Bronchial epithelial cell (primary cell): ENCODE measurements around the gene KDM7A. TPM values are rescaled to one million over a fixed set of nuclear protein-coding genes. Genes with fewer than 3 reads are reported as not detected.

ENCODE experiments used
- DNase-seq: peaks from one replicate; pipeline ENCODE4 v3.0.0-alpha.2; 2010; ENCODE audit warnings: low read depth
- FAIRE-seq: peaks from 2 replicates; lab custom pipeline; 2011; peaks lifted over from hg19 to GRCh38; lab: Jason Lieb, UNC
- H3K27me3 ChIP-seq: 2 replicates; pipeline ENCODE4 v1.5.1; 2011; ENCODE audit warnings: low read length; ENCODE audit not compliant: control insufficient read depth, insufficient read depth
- H3K36me3 ChIP-seq: 2 replicates; pipeline ENCODE4 v1.5.1; 2011; ENCODE audit warnings: low read length; ENCODE audit not compliant: control insufficient read depth, insufficient read depth
- H3K4me3 ChIP-seq: 2 replicates; pipeline ENCODE4 v1.5.1; 2011; ENCODE audit warnings: mild to moderate bottlenecking, low read depth, low read length, control low read depth
- total RNA-seq: library from RNA; depleted of rRNA; stranded (reverse); fragments of >200 nt; gene quantifications from 2 replicates; pipeline ENCODE4 v1.2.1, GENCODE V29; 2014
- TF ChIP-seq, protein P1 (sequence below): IDR thresholded peaks from 2 replicates; pipeline ENCODE4 v1.5.1; 2011; ENCODE audit warnings: mild to moderate bottlenecking, moderate library complexity, low read length, control low read depth, inconsistent platforms; ENCODE audit not compliant: insufficient read depth, severe bottlenecking

The KDM7A gene, protein sequence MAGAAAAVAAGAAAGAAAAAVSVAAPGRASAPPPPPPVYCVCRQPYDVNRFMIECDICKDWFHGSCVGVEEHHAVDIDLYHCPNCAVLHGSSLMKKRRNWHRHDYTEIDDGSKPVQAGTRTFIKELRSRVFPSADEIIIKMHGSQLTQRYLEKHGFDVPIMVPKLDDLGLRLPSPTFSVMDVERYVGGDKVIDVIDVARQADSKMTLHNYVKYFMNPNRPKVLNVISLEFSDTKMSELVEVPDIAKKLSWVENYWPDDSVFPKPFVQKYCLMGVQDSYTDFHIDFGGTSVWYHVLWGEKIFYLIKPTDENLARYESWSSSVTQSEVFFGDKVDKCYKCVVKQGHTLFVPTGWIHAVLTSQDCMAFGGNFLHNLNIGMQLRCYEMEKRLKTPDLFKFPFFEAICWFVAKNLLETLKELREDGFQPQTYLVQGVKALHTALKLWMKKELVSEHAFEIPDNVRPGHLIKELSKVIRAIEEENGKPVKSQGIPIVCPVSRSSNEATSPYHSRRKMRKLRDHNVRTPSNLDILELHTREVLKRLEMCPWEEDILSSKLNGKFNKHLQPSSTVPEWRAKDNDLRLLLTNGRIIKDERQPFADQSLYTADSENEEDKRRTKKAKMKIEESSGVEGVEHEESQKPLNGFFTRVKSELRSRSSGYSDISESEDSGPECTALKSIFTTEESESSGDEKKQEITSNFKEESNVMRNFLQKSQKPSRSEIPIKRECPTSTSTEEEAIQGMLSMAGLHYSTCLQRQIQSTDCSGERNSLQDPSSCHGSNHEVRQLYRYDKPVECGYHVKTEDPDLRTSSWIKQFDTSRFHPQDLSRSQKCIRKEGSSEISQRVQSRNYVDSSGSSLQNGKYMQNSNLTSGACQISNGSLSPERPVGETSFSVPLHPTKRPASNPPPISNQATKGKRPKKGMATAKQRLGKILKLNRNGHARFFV
- 14.7 and 22.1 TPM in 2 replicates for total RNA-seq

DNA sequence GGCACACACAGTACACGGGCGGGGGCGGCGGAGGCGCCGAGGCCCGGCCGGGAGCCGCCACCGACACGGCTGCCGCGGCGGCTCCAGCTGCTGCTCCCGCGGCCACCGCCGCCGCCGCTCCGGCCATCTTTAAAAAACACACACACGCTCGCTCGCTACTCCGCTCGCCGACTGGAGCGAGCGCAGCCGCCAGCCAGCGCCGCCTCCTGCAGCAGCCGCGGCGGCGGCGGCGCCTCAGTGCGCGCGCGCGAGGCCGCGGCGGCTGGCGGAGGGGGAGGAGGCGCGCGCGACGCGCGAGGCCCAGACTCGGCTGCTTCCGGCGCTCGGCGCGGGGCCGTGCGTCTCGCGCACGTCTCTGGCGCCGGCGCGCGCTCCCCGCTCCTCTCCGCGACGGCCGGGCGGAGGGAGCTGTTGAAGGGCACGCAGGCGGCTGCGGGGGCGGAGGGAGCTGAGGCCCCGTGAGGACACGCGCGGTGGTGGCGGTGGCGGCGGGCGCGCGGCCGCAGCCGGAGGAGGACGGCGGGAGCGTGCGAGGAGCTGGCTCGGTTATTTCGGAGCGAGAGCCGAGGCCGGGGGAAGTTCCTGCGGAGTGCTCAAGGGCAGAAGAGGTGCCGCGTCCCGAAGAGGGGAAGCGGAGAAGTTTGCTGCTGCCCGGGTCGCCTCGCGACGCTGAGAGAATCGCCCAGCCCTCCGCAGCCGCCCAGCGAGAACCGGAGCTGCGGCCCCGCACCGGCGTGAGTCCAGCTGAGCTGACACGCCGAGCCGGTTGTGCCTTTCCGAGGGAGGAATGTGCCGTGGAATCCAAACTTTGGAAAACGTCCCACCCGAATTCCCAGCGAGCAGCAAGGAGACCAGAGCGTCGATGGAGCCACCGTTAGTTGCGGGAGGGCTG lies at the start of gene KDM7A:
Gene KDM7A, minus strand, starts transcription at position 173 of the 892 bp plus-strand sequence. Its CDS starts 46 bp downstream, at position 127.
- H3K36me3 ChIP-seq, result no peaks in the 10 kb centered on the region
- peak within 1 kb of the TSS; percentile 84 for H3K4me3 ChIP-seq
- DNase-seq, result peak; percentile 67
- no peak for FAIRE-seq
- H3K27me3 ChIP-seq, result no peaks in the 10 kb centered on the region
- TF ChIP-seq, protein P1, sequence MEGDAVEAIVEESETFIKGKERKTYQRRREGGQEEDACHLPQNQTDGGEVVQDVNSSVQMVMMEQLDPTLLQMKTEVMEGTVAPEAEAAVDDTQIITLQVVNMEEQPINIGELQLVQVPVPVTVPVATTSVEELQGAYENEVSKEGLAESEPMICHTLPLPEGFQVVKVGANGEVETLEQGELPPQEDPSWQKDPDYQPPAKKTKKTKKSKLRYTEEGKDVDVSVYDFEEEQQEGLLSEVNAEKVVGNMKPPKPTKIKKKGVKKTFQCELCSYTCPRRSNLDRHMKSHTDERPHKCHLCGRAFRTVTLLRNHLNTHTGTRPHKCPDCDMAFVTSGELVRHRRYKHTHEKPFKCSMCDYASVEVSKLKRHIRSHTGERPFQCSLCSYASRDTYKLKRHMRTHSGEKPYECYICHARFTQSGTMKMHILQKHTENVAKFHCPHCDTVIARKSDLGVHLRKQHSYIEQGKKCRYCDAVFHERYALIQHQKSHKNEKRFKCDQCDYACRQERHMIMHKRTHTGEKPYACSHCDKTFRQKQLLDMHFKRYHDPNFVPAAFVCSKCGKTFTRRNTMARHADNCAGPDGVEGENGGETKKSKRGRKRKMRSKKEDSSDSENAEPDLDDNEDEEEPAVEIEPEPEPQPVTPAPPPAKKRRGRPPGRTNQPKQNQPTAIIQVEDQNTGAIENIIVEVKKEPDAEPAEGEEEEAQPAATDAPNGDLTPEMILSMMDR, result no peak

DNA sequence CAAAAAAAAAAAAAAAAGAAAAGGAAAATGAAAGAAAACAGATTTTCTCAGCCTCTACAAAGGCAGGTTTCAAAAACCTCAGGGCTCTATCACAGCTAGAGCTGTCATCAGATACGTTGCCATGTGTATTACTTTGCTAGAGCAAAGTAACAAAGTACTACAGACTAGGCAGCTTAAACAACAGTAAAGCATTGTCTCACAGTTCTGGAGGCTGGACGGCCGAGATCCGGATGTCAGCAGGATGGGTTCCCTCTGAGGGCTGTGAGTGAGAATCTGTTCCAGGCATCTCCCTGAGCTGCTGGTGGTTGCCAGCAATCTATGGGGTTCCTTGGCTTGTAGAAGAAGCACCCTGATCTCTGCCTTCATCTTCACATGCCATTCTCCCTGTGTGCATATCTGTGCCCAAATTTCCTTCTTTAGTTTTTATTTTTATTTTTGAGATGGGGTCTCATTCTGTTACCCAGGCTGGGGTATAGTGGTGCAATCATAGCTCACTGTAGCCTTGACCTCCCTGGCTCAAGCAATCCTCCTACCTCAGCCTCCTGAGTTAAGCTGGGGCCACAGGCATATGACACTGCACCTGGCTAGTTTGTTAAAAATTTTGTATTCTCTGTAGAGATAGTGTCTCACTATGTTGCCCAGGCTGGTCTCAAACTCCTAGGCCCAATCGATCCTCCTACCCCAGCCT lies 48.9 kb upstream of the KDM7A start:
- H3K27me3 ChIP-seq, result no peaks in the 10 kb centered on the region
- TF ChIP-seq, protein P1, result no peak
- H3K4me3 ChIP-seq, result no peak overlapping the region
- DNase-seq, result no peak
- no peak for FAIRE-seq
- H3K36me3 ChIP-seq, result no peaks in the 10 kb centered on the region

DNA sequence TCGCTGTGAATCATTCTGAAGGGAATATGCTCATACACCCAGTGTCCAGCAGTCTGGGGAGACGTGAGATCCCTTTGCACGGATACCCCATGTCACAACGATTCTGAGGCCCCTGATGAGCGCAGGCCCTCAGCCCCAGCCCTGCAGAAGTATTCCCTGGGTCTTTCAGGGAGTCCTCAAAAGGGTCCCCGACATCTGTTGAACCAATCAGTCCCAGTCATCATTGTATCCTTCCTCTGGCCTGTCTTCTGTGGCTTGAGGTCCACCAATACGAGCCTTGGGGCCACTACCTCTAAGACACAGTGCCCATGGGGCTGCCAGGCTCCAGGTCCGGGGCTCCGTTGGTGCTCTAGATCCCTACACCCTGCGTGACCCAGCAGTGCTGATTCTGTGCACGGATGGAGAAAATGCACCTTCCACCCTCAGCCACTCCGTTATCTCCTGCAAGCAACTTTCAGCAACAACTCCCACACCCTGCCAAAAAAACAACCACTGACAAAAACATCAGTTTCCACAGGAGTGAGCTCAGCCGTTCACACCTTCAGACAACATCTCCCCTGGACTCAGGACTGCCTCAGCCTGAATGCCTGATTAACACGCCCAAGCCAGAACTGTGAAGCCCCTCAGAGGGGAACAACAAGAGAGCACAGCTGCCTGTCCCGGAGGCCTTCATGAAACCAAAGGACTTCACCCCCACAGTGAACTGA lies 46.9 kb upstream of the KDM7A start:
- Histone ChIP-seq H3K4me3 (no peak overlapping the region), H3K36me3 (no peaks in the 10 kb centered on the region), H3K27me3 (no peaks in the 10 kb centered on the region)
- DNase-seq (no peak), FAIRE-seq (no peak)
- TF ChIP-seq, protein P1, result no peak

DNA sequence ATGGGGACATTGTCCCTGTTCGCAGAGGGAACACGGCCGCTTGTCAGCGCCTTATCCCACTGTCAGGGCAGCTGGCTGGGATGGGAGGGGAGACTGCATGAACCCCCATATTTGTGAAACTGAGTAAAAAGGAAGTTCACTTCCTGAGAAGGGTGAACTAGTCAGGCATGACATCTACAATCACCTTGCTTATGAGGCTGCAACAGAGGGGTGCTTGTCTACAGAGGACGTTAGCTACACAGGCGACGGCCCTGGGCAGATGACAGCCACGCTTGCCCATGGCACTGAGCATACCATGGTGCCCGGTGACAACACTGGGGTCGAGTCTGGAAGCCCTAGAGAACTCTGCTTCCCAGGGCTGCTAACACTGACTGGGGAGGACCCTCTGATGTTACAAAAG lies 46.0 kb upstream of the KDM7A start:
- no peaks in the 10 kb centered on the region for H3K27me3 ChIP-seq
- FAIRE-seq (no peak), DNase-seq (no peak)
- TF ChIP-seq, protein P1, result no peak
- no peaks in the 10 kb centered on the region for H3K36me3 ChIP-seq
- no peak overlapping the region for H3K4me3 ChIP-seq
